ENCODE measurements around the gene IRAK1BP1. TPM values are rescaled to one million over a fixed set of nuclear protein-coding genes. Genes with fewer than 3 reads are reported as not detected.

Gene IRAK1BP1
- total RNA-seq, 1 experiment from 2014 or later = 1.8 TPM

- Histone ChIP-seq H3K9me3 (peaks cover 20% of the 10 kb centered on the region), H3K4me3 (ENCODE audit: low read depth, low read length) (no peak overlapping the region), H3K36me3 (ENCODE audit: control insufficient read depth, insufficient read depth, low read length) (peaks cover 2% of the 10 kb centered on the region), H3K4me1 (no peaks in the 10 kb centered on the region), H3K27me3 (replicated peaks; ENCODE audit: control insufficient read depth, insufficient read depth, low read length) (no peaks in the 10 kb centered on the region)
- no peak overlapping the region for H3K27ac Mint-ChIP-seq (ENCODE audit: unreplicated experiment)
- no TSS peak for BruUV-seq (replicated peaks)
- no peaks in the 10 kb centered on the region for H3K27me3 Mint-ChIP-seq (ENCODE audit: insufficient read depth, unreplicated experiment)
- no peaks in the 10 kb centered on the region for H3K4me1 Mint-ChIP-seq (ENCODE audit: low read depth, unreplicated experiment)
- TF ChIP-seq CTCF (IDR thresholded peaks at IDR 0.05; ENCODE audit: insufficient read depth in 1 of 2, low read depth in 1 of 2, low read length in 1 of 2, severe bottlenecking in 1 of 2, unreplicated experiment in 1 of 2) = no peak
- no peak overlapping the region for H3K4me3 Mint-ChIP-seq (ENCODE audit: unreplicated experiment)
- peaks cover 91% of the 10 kb centered on the region for H3K36me3 Mint-ChIP-seq (ENCODE audit: insufficient read depth, unreplicated experiment)
- peaks cover 42% of the 10 kb centered on the region for H3K9me3 Mint-ChIP-seq (ENCODE audit: unreplicated experiment)
- DNase-seq = no peak
- CTCF ChIA-PET = no interaction called here
- POLR2A ChIA-PET = no interaction called here
- intact Hi-C loops (cut with micrococcal nuclease; ENCODE audit: unreplicated experiment) = no loop called here
These were observed 81.4 kb downstream of the IRAK1BP1 start for GRCh38 chr6:78948785-78949184.

GRCh38 chr6:78952362-78952761, 85.0 kb downstream of the IRAK1BP1 start:
- Histone ChIP-seq H3K4me3 (ENCODE audit: low read depth, low read length) (no peak overlapping the region), H3K9me3 (peaks cover 20% of the 10 kb centered on the region), H3K27me3 (replicated peaks; ENCODE audit: control insufficient read depth, insufficient read depth, low read length) (no peaks in the 10 kb centered on the region), H3K4me1 (no peaks in the 10 kb centered on the region), H3K36me3 (ENCODE audit: control insufficient read depth, insufficient read depth, low read length) (peaks cover 2% of the 10 kb centered on the region)
- no peaks in the 10 kb centered on the region for H3K27me3 Mint-ChIP-seq (ENCODE audit: insufficient read depth, unreplicated experiment)
- no peak for DNase-seq
- peaks cover 42% of the 10 kb centered on the region for H3K9me3 Mint-ChIP-seq (ENCODE audit: unreplicated experiment)
- no peak overlapping the region for H3K27ac Mint-ChIP-seq (ENCODE audit: unreplicated experiment)
- no TSS peak for BruUV-seq (replicated peaks)
- ChIA-PET POLR2A (no interaction called here), CTCF (no interaction called here)
- H3K4me1 Mint-ChIP-seq (ENCODE audit: low read depth, unreplicated experiment) = no peaks in the 10 kb centered on the region
- intact Hi-C loops (cut with micrococcal nuclease; ENCODE audit: unreplicated experiment) = no loop called here
- TF ChIP-seq CTCF (IDR thresholded peaks at IDR 0.05; ENCODE audit: insufficient read depth in 1 of 2, low read depth in 1 of 2, low read length in 1 of 2, severe bottlenecking in 1 of 2, unreplicated experiment in 1 of 2) = no peak
- H3K4me3 Mint-ChIP-seq (ENCODE audit: unreplicated experiment) = no peak overlapping the region
- peaks cover 86% of the 10 kb centered on the region for H3K36me3 Mint-ChIP-seq (ENCODE audit: insufficient read depth, unreplicated experiment)

Other genes starting within 250 kb of the IRAK1BP1 start
- 31.2 and 32.6 TPM in 2 replicates for gene PHIP, start 210.7 kb downstream of the IRAK1BP1 start, total RNA-seq (2022)

Measured in Caco-2 (cell line).